Measurements from ENCODE around the gene ARL6IP4.

ARL6IP4 gene

GRCh38 chr12:122987086-122987951, 6.8 kb downstream of the ARL6IP4 start:
- DNase-seq (ENCODE audit: low read depth, low spot score) = no peak
- H3K4me3 ChIP-seq (ENCODE audit: low read length) = no peak overlapping the region

- H3K4me3 ChIP-seq (ENCODE audit: low read length) = no peak overlapping the region
- no peak for DNase-seq (ENCODE audit: low read depth, low spot score)
Measured at GRCh38 chr12:122988036-122988435, 7.6 kb downstream of the ARL6IP4 start.

- no peak overlapping the region for H3K4me3 ChIP-seq (ENCODE audit: low read length)
- DNase-seq (ENCODE audit: low read depth, low spot score) = no peak
Measured at GRCh38 chr12:122988612-122989212, 8.2 kb downstream of the ARL6IP4 start.

GRCh38 chr12:122989225-122989839, 8.9 kb downstream of the ARL6IP4 start:
- no peak for DNase-seq (ENCODE audit: low read depth, low spot score)
- H3K4me3 ChIP-seq (ENCODE audit: low read length) = no peak overlapping the region

GRCh38 chr12:122989874-122990419, 9.5 kb downstream of the ARL6IP4 start:
- DNase-seq (ENCODE audit: low read depth, low spot score) = no peak
- no peak overlapping the region for H3K4me3 ChIP-seq (ENCODE audit: low read length)

- H3K4me3 ChIP-seq (ENCODE audit: low read length) = no peak overlapping the region
- DNase-seq (ENCODE audit: low read depth, low spot score) = no peak
Measured at GRCh38 chr12:122990561-122990960, 10.1 kb downstream of the ARL6IP4 start.

GRCh38 chr12:122990961-122991622, 10.6 kb downstream of the ARL6IP4 start:
- H3K4me3 ChIP-seq (ENCODE audit: low read length) = no peak overlapping the region
- DNase-seq (ENCODE audit: low read depth, low spot score) = no peak

- DNase-seq (ENCODE audit: low read depth, low spot score) = no peak
- H3K4me3 ChIP-seq (ENCODE audit: low read length) = no peak overlapping the region
Measured at GRCh38 chr12:122991623-122992275, 11.3 kb downstream of the ARL6IP4 start.

- no peak overlapping the region for H3K4me3 ChIP-seq (ENCODE audit: low read length)
- no peak for DNase-seq (ENCODE audit: low read depth, low spot score)
Measured at GRCh38 chr12:122992386-122992785, 11.9 kb downstream of the ARL6IP4 start.

- H3K4me3 ChIP-seq (ENCODE audit: low read length) = no peak overlapping the region
- DNase-seq (ENCODE audit: low read depth, low spot score) = no peak
Measured at GRCh38 chr12:122994140-122994675, 13.7 kb downstream of the ARL6IP4 start.

GRCh38 chr12:122994781-122995502, 14.5 kb downstream of the ARL6IP4 start:
- H3K4me3 ChIP-seq (ENCODE audit: low read length) = no peak overlapping the region
- DNase-seq (ENCODE audit: low read depth, low spot score) = no peak

- DNase-seq (ENCODE audit: low read depth, low spot score) = no peak
Measured at GRCh38 chr12:122995503-122996187, 15.2 kb downstream of the ARL6IP4 start.

GRCh38 chr12:122996188-122996601, 15.7 kb downstream of the ARL6IP4 start:
- H3K4me3 ChIP-seq (ENCODE audit: low read length) = no peak overlapping the region
- no peak for DNase-seq (ENCODE audit: low read depth, low spot score)

More at GRCh38 chr12:122995503-122996187, 15.2 kb downstream of the ARL6IP4 start:
- H3K4me3 ChIP-seq (ENCODE audit: low read length) = no peak overlapping the region

GRCh38 chr12:122996621-122997342, 16.3 kb downstream of the ARL6IP4 start:
- H3K4me3 ChIP-seq (ENCODE audit: low read length) = no peak overlapping the region
- no peak for DNase-seq (ENCODE audit: low read depth, low spot score)

- DNase-seq (ENCODE audit: low read depth, low spot score) = no peak
- no peak overlapping the region for H3K4me3 ChIP-seq (ENCODE audit: low read length)
Measured at GRCh38 chr12:122997343-122998250, 17.1 kb downstream of the ARL6IP4 start.

- no peak overlapping the region for H3K4me3 ChIP-seq (ENCODE audit: low read length)
- no peak for DNase-seq (ENCODE audit: low read depth, low spot score)
Measured at GRCh38 chr12:122998316-122998715, 17.8 kb downstream of the ARL6IP4 start.
